HG03135 (cell line): ENCODE data around the gene DHRS1.

Experiments
- ATAC-seq: cut with Tn5 transposase; IDR thresholded peaks from one replicate; pipeline ENCODE4 v1.9.1; 2021; ENCODE audit warnings: mild to moderate bottlenecking, moderate library complexity; ENCODE audit not compliant: unreplicated experiment

The DHRS1 gene

GRCh38 chr14:24267516-24267915 is 32.1 kb downstream of the DHRS1 start:
- ATAC-seq, result no peak

- no peak for ATAC-seq
These were observed 33.0 kb downstream of the DHRS1 start for GRCh38 chr14:24266344-24267244.

GRCh38 chr14:24264298-24264697 is 35.3 kb downstream of the DHRS1 start:
- no peak for ATAC-seq

- no peak for ATAC-seq
These were observed 35.7 kb downstream of the DHRS1 start for GRCh38 chr14:24263848-24264247.

- no peak for ATAC-seq
These were observed 36.5 kb downstream of the DHRS1 start, which contains the start of gene TGM1 for GRCh38 chr14:24262821-24263733. Gene TGM1, minus strand, starts transcription at chr14:24263177. Its CDS starts 825 bp downstream, at chr14:24262352.

GRCh38 chr14:24261969-24262327 is 37.6 kb downstream of the DHRS1 start:
- ATAC-seq, result no peak

GRCh38 chr14:24261256-24261968 is 38.2 kb downstream of the DHRS1 start:
- no peak for ATAC-seq

GRCh38 chr14:24260780-24261157 is 38.8 kb downstream of the DHRS1 start:
- no peak for ATAC-seq

- ATAC-seq, result no peak
These were observed 39.4 kb downstream of the DHRS1 start for GRCh38 chr14:24260026-24260779.

- no peak for ATAC-seq
These were observed 40.1 kb downstream of the DHRS1 start for GRCh38 chr14:24259282-24260025.

GRCh38 chr14:24258548-24259265 is 40.9 kb downstream of the DHRS1 start:
- ATAC-seq, result no peak

GRCh38 chr14:24258119-24258518 is 41.5 kb downstream of the DHRS1 start:
- ATAC-seq, result no peak

GRCh38 chr14:24256960-24257359 is 42.6 kb downstream of the DHRS1 start:
- no peak for ATAC-seq

GRCh38 chr14:24255931-24256711 is 43.5 kb downstream of the DHRS1 start:
- ATAC-seq, result no peak

- no peak for ATAC-seq
These were observed 44.1 kb downstream of the DHRS1 start for GRCh38 chr14:24255438-24255837.

GRCh38 chr14:24254630-24255392 is 44.8 kb downstream of the DHRS1 start:
- ATAC-seq, result no peak

- no peak for ATAC-seq
These were observed 45.6 kb downstream of the DHRS1 start for GRCh38 chr14:24253936-24254335.
